HepG2 (cell line): ENCODE results near the gene KAT2A. TPM values are rescaled to one million over a fixed set of nuclear protein-coding genes. Genes with fewer than 3 reads are reported as not detected.

ENCODE experiments used
- ATAC-seq: fragments of 200-7000 bp; cut with Tn5 transposase; 3 replicates; pipeline ENCODE4 v1.9.1; 2020; ENCODE audit warnings: mild to moderate bottlenecking, moderate library complexity
- BruUV-seq: library from RNA; stranded (reverse); fragments of 400-500 nt; replicated peaks from 2 replicates; lab custom pipeline; 2021; lab: Mats Ljungman, UMichigan
- CTCF ChIA-PET: fragments of 300-600 bp; formaldehyde crosslinking; extraction: SDS; loops from one replicate; lab custom pipeline; 2021; ENCODE audit warnings: low total read pairs, inconsistent platforms, low intra/inter-chr PET ratio; lab: Yijun Ruan, JAX
- POLR2A ChIA-PET: fragments of 350-600 bp; sonication (Branson Sonifier 250); formaldehyde crosslinking; loops from one replicate; lab custom pipeline; 2020; ENCODE audit warnings: antibody characterized with exemption, inconsistent platforms; lab: Yijun Ruan, JAX
- DNase-seq: peaks from one replicate; pipeline ENCODE4 v3.0.0-alpha.2; 2015; ENCODE audit warnings: low spot score
- FAIRE-seq: peaks from 3 replicates; lab custom pipeline; 2011; peaks lifted over from hg19 to GRCh38; lab: Jason Lieb, UNC
- H2AFZ ChIP-seq: one replicate; pipeline ENCODE4 v1.6.1; 2011; ENCODE audit warnings: low read length, inconsistent platforms
- H3K27ac ChIP-seq: fragments of 300-600 bp; 3 replicates; pipeline ENCODE4 v1.8.0; 2011; ENCODE audit warnings: mixed run types, mild to moderate bottlenecking, mixed read lengths, low read length, inconsistent platforms; ENCODE audit not compliant: insufficient read depth; ENCODE audit errors: extremely low read length
- H3K27me3 ChIP-seq, 2 experiments: fragments of 200-600 bp in 1 of 2; 2 replicates in 1 of 2; 3 replicates in 1 of 2; pipeline versions ENCODE4 v1.6.0 to v1.8.0; 2011; ENCODE audit warnings: low read length in 2 of 2, mild to moderate bottlenecking in 2 of 2, moderate library complexity in 2 of 2, inconsistent platforms in 1 of 2; ENCODE audit not compliant: insufficient read depth in 2 of 2, control insufficient read depth in 1 of 2
- H3K36me3 ChIP-seq, 2 experiments: fragments of 200-600 bp in 1 of 2; replicated peaks in 1 of 2; 2 replicates in 1 of 2; 3 replicates in 1 of 2; pipeline versions ENCODE4 v1.5.1 to v1.8.0; 2011; ENCODE audit warnings: low read length in 2 of 2, inconsistent platforms in 1 of 2; ENCODE audit not compliant: insufficient read depth in 2 of 2, control insufficient read depth in 1 of 2
- H3K4me1 ChIP-seq: 2 replicates; pipeline ENCODE4 v1.5.1; 2012; ENCODE audit warnings: low read length, inconsistent platforms; ENCODE audit not compliant: insufficient read depth
- H3K4me2 ChIP-seq: 2 replicates; pipeline ENCODE4 v1.6.0; 2011; ENCODE audit warnings: low read depth, low read length, inconsistent platforms
- H3K4me3 ChIP-seq, 3 experiments: fragments of 200-600 bp in 1 of 3; sonication (generic), shearing (Covaris generic) in 1 of 3; replicated peaks in 1 of 3; 2 replicates each; pipeline ENCODE4 v1.5.1; 2011 to 2016; ENCODE audit warnings: low read length in 3 of 3, inconsistent platforms in 2 of 3, low read depth in 2 of 3, mild to moderate bottlenecking in 2 of 3, control low read depth in 1 of 3, mixed read lengths in 1 of 3; ENCODE audit not compliant: insufficient read depth in 1 of 3
- H3K79me2 ChIP-seq: one replicate; pipeline ENCODE4 v1.6.1; 2011; ENCODE audit warnings: low read length, inconsistent platforms; ENCODE audit not compliant: insufficient read depth
- H3K9ac ChIP-seq: 2 replicates; pipeline ENCODE4 v1.6.0; 2011; ENCODE audit warnings: mild to moderate bottlenecking, low read depth, low read length, inconsistent platforms; ENCODE audit not compliant: insufficient read depth
- H3K9me3 ChIP-seq: 2 replicates; pipeline ENCODE4 v1.5.1; 2012; ENCODE audit warnings: mild to moderate bottlenecking, low read length
- H4K20me1 ChIP-seq: 2 replicates; pipeline ENCODE4 v1.6.0; 2011; ENCODE audit warnings: inconsistent platforms, mild to moderate bottlenecking, low read length, moderate library complexity; ENCODE audit not compliant: insufficient read depth
- ATRX ChIP-seq: sonication (generic); formaldehyde crosslinking; IDR thresholded peaks from 2 replicates; pipeline ENCODE4 v1.4.0; 2020; ENCODE audit warnings: missing genetic modification reagents, borderline replicate concordance
- CBX1 ChIP-seq: IDR thresholded peaks from one replicate; pipeline ENCODE4 v1.6.1; 2016; ENCODE audit warnings: antibody characterized with exemption, low read depth
- CHD4 ChIP-seq: fragments of 200-600 bp; sonication (generic); IDR thresholded peaks from 2 replicates; pipeline ENCODE4 v1.7.0; 2017; ENCODE audit warnings: mild to moderate bottlenecking, low read length, borderline replicate concordance
- FOXK1 ChIP-seq: sonication (generic); formaldehyde crosslinking; IDR thresholded peaks from 2 replicates; pipeline ENCODE4 v1.4.0; 2020; ENCODE audit warnings: low read depth, missing genetic modification reagents, borderline replicate concordance
- HIVEP1 ChIP-seq: sonication (generic); formaldehyde crosslinking; IDR thresholded peaks from 2 replicates; pipeline ENCODE4 v1.4.0; 2020; ENCODE audit warnings: mild to moderate bottlenecking, missing genetic modification reagents
- MTA3 ChIP-seq: sonication (generic); formaldehyde crosslinking; IDR thresholded peaks from 2 replicates; pipeline ENCODE4 v1.4.0; 2020; ENCODE audit warnings: missing genetic modification reagents
- POLR2A ChIP-seq, 2 experiments: IDR thresholded peaks; 2 replicates each; pipeline ENCODE4 v1.6.1; 2011; ENCODE audit warnings: low read depth in 2 of 2, low read length in 2 of 2, mild to moderate bottlenecking in 1 of 2, moderate library complexity in 1 of 2; ENCODE audit not compliant: insufficient read depth in 1 of 2
- SMAD1 ChIP-seq: sonication (generic); formaldehyde crosslinking; IDR thresholded peaks from 2 replicates; pipeline ENCODE4 v1.4.0; 2020; ENCODE audit warnings: missing genetic modification reagents, low read depth, mild to moderate bottlenecking, borderline replicate concordance
- SP140L ChIP-seq: sonication (generic); formaldehyde crosslinking; IDR thresholded peaks from 2 replicates; pipeline ENCODE4 v1.4.0; 2020; ENCODE audit warnings: missing genetic modification reagents, borderline replicate concordance
- SSRP1 ChIP-seq: IDR thresholded peaks from 2 replicates; pipeline ENCODE4 v1.6.1; 2016; ENCODE audit warnings: control low read depth
- YEATS2 ChIP-seq: sonication (generic); formaldehyde crosslinking; IDR thresholded peaks from 2 replicates; pipeline ENCODE4 v1.4.0; 2020; ENCODE audit warnings: missing genetic modification reagents, borderline replicate concordance
- ZFP37 ChIP-seq: sonication (generic); formaldehyde crosslinking; IDR thresholded peaks from 2 replicates; pipeline ENCODE4 v1.4.0; 2020; ENCODE audit warnings: missing genetic modification reagents, borderline replicate concordance
- ZFP62 ChIP-seq: sonication (generic); formaldehyde crosslinking; IDR thresholded peaks from 2 replicates; pipeline ENCODE4 v1.4.0; 2020; ENCODE audit warnings: missing genetic modification reagents
- ZKSCAN8 ChIP-seq: IDR thresholded peaks from 2 replicates; pipeline ENCODE4 v1.6.1; 2016; ENCODE audit warnings: borderline replicate concordance, missing genetic modification reagents, missing compliant biosample characterization
- ZNF563 ChIP-seq: sonication (generic); formaldehyde crosslinking; IDR thresholded peaks from 2 replicates; pipeline ENCODE4 v1.8.0; 2022; ENCODE audit warnings: mild to moderate bottlenecking, moderate library complexity, missing genetic modification reagents
- ZNF75D ChIP-seq: sonication (generic); formaldehyde crosslinking; IDR thresholded peaks from 2 replicates; pipeline ENCODE4 v1.8.1; 2023; ENCODE audit warnings: missing genetic modification reagents, mild to moderate bottlenecking, borderline replicate concordance
- ZSCAN12 ChIP-seq: sonication (generic); formaldehyde crosslinking; IDR thresholded peaks from 2 replicates; pipeline ENCODE4 v1.9.0; 2021; ENCODE audit warnings: mild to moderate bottlenecking, missing genetic modification reagents
- WGBS: methylation state at CpG from one replicate; pipeline ENCODE4 v1.1.6; 2017; ENCODE audit warnings: low lambda C conversion rate; 5-methylcytosine and 5-hydroxymethylcytosine counted together
- in situ Hi-C: cut with HindIII; loops from 2 replicates; pipeline ENCODE4 v1.10.0; 2017; ENCODE audit warnings: low pct_unique_long_range_greater_than_20kb; ENCODE audit not compliant: extremely low pct_ligation_motif_present
- intact Hi-C: fragments of 100-400 bp; cut with micrococcal nuclease; formaldehyde crosslinking; loops from one replicate; pipeline ENCODE4 v1.10.0; 2022; ENCODE audit not compliant: unreplicated experiment
- polyA plus RNA-seq, 8 experiments: library from polyadenylated mRNA; depleted of rRNA in 3 of 8; stranded (reverse) in 7 of 8; unstranded in 1 of 8; fragments of >200 nt; fragmentation: Illumina TruSeq in 4 of 8; extraction: Trizol in 4 of 8; gene quantifications; 2 replicates each; pipeline versions ENCODE4 v1.2.1 to v1.2.3, GENCODE V29; 2011 to 2016; ENCODE audit warnings: low read depth in 4 of 8, missing spikeins in 1 of 8, mixed read lengths in 1 of 8; ENCODE audit not compliant: insufficient read depth in 1 of 8
- total RNA-seq, 5 experiments: library from RNA; depleted of rRNA; stranded (reverse); fragments of >200 nt; fragmentation: Illumina TruSeq; extraction: Trizol; gene quantifications; 2 replicates each; pipeline ENCODE4 v1.2.3, GENCODE V29; 2016; ENCODE audit warnings: low read depth in 1 of 5
- TF ChIP-seq, protein P1 (sequence below): IDR thresholded peaks from 2 replicates; pipeline ENCODE4 v1.6.1; 2016; ENCODE audit warnings: missing compliant biosample characterization, missing genetic modification reagents, borderline replicate concordance
- TF ChIP-seq, protein P2 (sequence below): sonication (generic); formaldehyde crosslinking; IDR thresholded peaks from 2 replicates; pipeline ENCODE4 v1.8.0; 2022; ENCODE audit warnings: mild to moderate bottlenecking, missing genetic modification reagents, moderate library complexity

KAT2A gene
- total and polyA plus RNA-seq, 2 of the 13 experiments (the other 11 are each of a cell fraction or from before 2014, with no cell fraction given): 29.1 to 90.4 TPM

DNA sequence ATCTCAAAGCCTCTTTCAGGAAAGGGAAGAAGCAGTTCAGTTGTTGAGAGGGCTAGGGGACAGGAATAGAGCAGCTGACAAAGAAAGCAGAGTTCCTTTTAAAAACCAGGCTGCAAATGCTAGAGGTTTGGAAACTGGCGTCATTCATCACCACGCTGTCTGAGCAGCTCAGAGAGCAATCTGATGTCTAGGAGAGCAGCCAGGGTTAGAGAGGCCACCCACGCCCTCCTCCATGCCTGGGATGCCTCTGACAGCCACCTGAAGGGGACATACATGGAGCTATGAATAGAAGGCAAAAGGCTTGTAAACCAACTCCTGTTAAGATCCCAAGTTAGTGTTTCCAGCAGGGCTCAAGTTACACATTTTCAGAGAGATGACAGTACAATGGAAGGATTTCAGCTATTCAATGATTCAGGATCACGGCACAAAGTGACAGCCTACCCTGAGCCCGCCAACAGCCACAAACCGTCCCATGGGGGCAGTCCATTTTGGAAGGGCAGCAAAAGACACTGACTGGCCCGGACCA lies 21.3 kb upstream of the KAT2A start:
- Histone ChIP-seq H3K4me3 (no peak overlapping the region), H3K4me1 (peaks cover 22% of the 10 kb centered on the region), H2AFZ (no peak overlapping the region), H3K9ac (no peak overlapping the region), H3K36me3 (peaks cover 19 to 41% of the 10 kb centered on the region in 2 experiments), H3K27me3 (no peaks in the 10 kb centered on the region), H3K9me3 (no peaks in the 10 kb centered on the region), H3K27ac (peak overlapping the region; percentile 39), H3K4me2 (no peak overlapping the region), H4K20me1 (peaks cover 4% of the 10 kb centered on the region), H3K79me2 (peaks cover 62% of the 10 kb centered on the region)
- ATAC-seq (peak; percentile 21; the same call in 2 of the 3 replicates), DNase-seq (no peak), FAIRE-seq (no peak)
- CTCF ChIA-PET: no interaction called here
- 95% methylated on average over 7 of the region's 7 CpGs for WGBS
- in situ Hi-C loops (no loop called here), intact Hi-C loops (no loop called here)
- POLR2A ChIA-PET: interaction anchor here (1.9 to 2.3 kb wide), 2 partner anchors 11 to 21 kb away, joined by 9 read pairs; partner anchors contain the start of gene KAT2A
- BruUV-seq: TSS peak; percentile 8
- no peak for TF ChIP-seq CHD4
- no peak for TF ChIP-seq ZFP37 (CRISPR knock-in tag)
- TF ChIP-seq, protein P1, sequence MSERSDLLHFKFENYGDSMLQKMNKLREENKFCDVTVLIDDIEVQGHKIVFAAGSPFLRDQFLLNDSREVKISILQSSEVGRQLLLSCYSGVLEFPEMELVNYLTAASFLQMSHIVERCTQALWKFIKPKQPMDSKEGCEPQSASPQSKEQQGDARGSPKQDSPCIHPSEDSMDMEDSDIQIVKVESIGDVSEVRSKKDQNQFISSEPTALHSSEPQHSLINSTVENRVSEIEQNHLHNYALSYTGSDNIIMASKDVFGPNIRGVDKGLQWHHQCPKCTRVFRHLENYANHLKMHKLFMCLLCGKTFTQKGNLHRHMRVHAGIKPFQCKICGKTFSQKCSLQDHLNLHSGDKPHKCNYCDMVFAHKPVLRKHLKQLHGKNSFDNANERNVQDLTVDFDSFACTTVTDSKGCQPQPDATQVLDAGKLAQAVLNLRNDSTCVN (CRISPR knock-in tag): no peak
- peak in 1 of 2 experiments; percentile 22; a peak in 1 of 4 replicates for TF ChIP-seq POLR2A (IDR thresholded peaks at IDR 0.05; ENCODE audit: insufficient read depth in 1 of 2, low read depth in 2 of 2, low read length in 2 of 2)
- TF ChIP-seq ZKSCAN8 (CRISPR knock-in tag): no peak
- 0 out of 2 replicates have a peak, but pooled peaks have one; percentile 5 for TF ChIP-seq YEATS2 (CRISPR knock-in tag)
- no peak for TF ChIP-seq SP140L (CRISPR knock-in tag)

DNA sequence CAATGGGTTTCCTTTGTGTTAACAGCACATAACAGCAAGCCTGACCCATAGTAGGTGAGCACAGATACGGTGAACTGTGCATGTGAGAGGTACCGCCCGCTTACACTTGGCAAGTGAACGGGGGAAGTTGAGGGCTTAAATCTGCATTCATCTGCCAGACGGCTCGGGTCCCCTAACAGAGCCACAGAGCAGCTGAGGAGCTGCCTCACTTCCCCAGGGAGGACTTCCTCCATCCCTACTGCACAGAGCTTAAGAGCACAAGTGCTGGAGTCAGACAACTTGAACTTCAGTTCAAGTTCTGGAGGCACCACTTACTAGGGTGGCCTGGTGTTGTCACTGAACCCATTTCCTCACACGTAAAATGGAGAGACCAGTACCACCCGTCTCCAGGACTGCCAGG lies 20.2 kb upstream of the KAT2A start:
- H3K4me3 ChIP-seq: no peak overlapping the region
- ATAC-seq (no peak), DNase-seq (no peak), FAIRE-seq (no peak)
- 96% methylated on average over 7 of the region's 8 CpGs for WGBS
- BruUV-seq: no TSS peak
- ChIA-PET POLR2A (no interaction called here), CTCF (no interaction called here)
- no peak overlapping the region for H3K27ac ChIP-seq
- H3K4me1 ChIP-seq: peaks cover 28% of the 10 kb centered on the region
- H3K36me3 ChIP-seq: peaks cover 15 to 38% of the 10 kb centered on the region in 2 experiments
- no peak overlapping the region for H2AFZ ChIP-seq
- peaks cover 61% of the 10 kb centered on the region for H3K79me2 ChIP-seq
- no peak overlapping the region for H3K4me2 ChIP-seq
- H3K27me3 ChIP-seq: no peaks in the 10 kb centered on the region
- H3K9ac ChIP-seq: no peak overlapping the region
- in situ Hi-C loops: no loop called here
- H4K20me1 ChIP-seq: peaks cover 4% of the 10 kb centered on the region
- intact Hi-C loops: no loop called here
- H3K9me3 ChIP-seq: no peaks in the 10 kb centered on the region
- no peak for TF ChIP-seq FOXK1 (CRISPR knock-in tag)
- no peak for TF ChIP-seq CBX1
- TF ChIP-seq ATRX (CRISPR knock-in tag): no peak
- TF ChIP-seq ZSCAN12 (CRISPR knock-in tag): no peak
- TF ChIP-seq SMAD1 (CRISPR knock-in tag): no peak
- TF ChIP-seq ZNF75D: no peak
- no peak for TF ChIP-seq ZFP62 (CRISPR knock-in tag)
- TF ChIP-seq, protein P2, sequence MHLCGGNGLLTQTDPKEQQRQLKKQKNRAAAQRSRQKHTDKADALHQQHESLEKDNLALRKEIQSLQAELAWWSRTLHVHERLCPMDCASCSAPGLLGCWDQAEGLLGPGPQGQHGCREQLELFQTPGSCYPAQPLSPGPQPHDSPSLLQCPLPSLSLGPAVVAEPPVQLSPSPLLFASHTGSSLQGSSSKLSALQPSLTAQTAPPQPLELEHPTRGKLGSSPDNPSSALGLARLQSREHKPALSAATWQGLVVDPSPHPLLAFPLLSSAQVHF: no peak
- no peak for TF ChIP-seq MTA3 (CRISPR knock-in tag)
- no peak for TF ChIP-seq ZNF563 (CRISPR knock-in tag)
- no peak for TF ChIP-seq HIVEP1
- TF ChIP-seq SSRP1 (CRISPR knock-in tag): no peak
